ENCODE data around the gene GATC.

GATC gene

GRCh38 chr12:120445911-120446843 is at the start of gene GATC, which contains the start of gene TRIAP1:
GATC (plus strand) TSS chr12:120446444; CDS start chr12:120446481, 37 bp downstream.
TRIAP1 (minus strand) TSS chr12:120446384; CDS start chr12:120446372, 12 bp downstream.
- DNase-seq, result peak; percentile 93

- DNase-seq, result no peak
Measured at GRCh38 chr12:120397824-120398540, 48.3 kb upstream of the GATC start.

- no peak for DNase-seq
Measured at GRCh38 chr12:120399531-120399930, 46.7 kb upstream of the GATC start.

- DNase-seq, result no peak
Measured at GRCh38 chr12:120402217-120402616, 44.0 kb upstream of the GATC start.

- DNase-seq, result no peak
Measured at GRCh38 chr12:120403869-120404268, 42.4 kb upstream of the GATC start.

GRCh38 chr12:120404271-120404670 is 42.0 kb upstream of the GATC start:
- DNase-seq, result no peak

- DNase-seq, result no peak
Measured at GRCh38 chr12:120406069-120406468, 40.2 kb upstream of the GATC start.

GRCh38 chr12:120406553-120406952 is 39.7 kb upstream of the GATC start:
- DNase-seq, result no peak

- no peak for DNase-seq
Measured at GRCh38 chr12:120408771-120409170, 37.5 kb upstream of the GATC start.

- no peak for DNase-seq
Measured at GRCh38 chr12:120412421-120412820, 33.8 kb upstream of the GATC start.

GRCh38 chr12:120413901-120414695 is 32.1 kb upstream of the GATC start:
- no peak for DNase-seq

- DNase-seq, result no peak
Measured at GRCh38 chr12:120416490-120417216, 29.6 kb upstream of the GATC start.

GRCh38 chr12:120417917-120418580 is 28.2 kb upstream of the GATC start:
- no peak for DNase-seq

- DNase-seq, result no peak
Measured at GRCh38 chr12:120421701-120422100, 24.5 kb upstream of the GATC start.

- DNase-seq, result no peak
Measured at GRCh38 chr12:120422892-120423456, 23.3 kb upstream of the GATC start.

- DNase-seq, result no peak
Measured at GRCh38 chr12:120425797-120426196, 20.4 kb upstream of the GATC start.

- DNase-seq, result no peak
Measured at GRCh38 chr12:120428597-120429229, 17.5 kb upstream of the GATC start.

- no peak for DNase-seq
Measured at GRCh38 chr12:120429368-120429767, 16.9 kb upstream of the GATC start.

- no peak for DNase-seq
Measured at GRCh38 chr12:120432772-120433525, 13.3 kb upstream of the GATC start.

All from activated CD4-positive, alpha-beta T cell treated with anti-CD3 and anti-CD28 coated beads for 48 hours (primary cell).